ENCODE results near the gene HOXA5. TPM values are rescaled to one million over a fixed set of nuclear protein-coding genes. Genes with fewer than 3 reads are reported as not detected.

The HOXA5 gene
- total RNA-seq, 1 experiment from 2014 or later: 7.5 TPM

- Histone ChIP-seq H3F3A (ENCODE audit: low read length, unreplicated experiment) (peaks cover 5% of the 10 kb centered on the region), H3K36me3 (ENCODE audit: low read depth, low read length) (peaks cover 26% of the 10 kb centered on the region), H3K9me3 (ENCODE audit: low read length) (no peaks in the 10 kb centered on the region), H3K4me1 (ENCODE audit: insufficient read depth, low read length) (peaks cover 11% of the 10 kb centered on the region), H3K9ac (ENCODE audit: low read length) (peak overlapping the region; percentile 90), H3K79me2 (ENCODE audit: low read length) (peaks cover 100% of the 10 kb centered on the region), H3K27ac (ENCODE audit: low read length) (peak overlapping the region; percentile 97), H3K27me3 (ENCODE audit: low read length) (no peaks in the 10 kb centered on the region), H4K20me1 (ENCODE audit: low read length) (peaks cover 20% of the 10 kb centered on the region), H2AFZ (ENCODE audit: low read length) (no peak overlapping the region), H3K4me2 (ENCODE audit: low read length) (peak overlapping the region; percentile 93), H3K4me3 (ENCODE audit: low read length) (peak overlapping the region; percentile 84), H3K9me2 (replicated peaks; ENCODE audit: low read length) (no peaks in the 10 kb centered on the region)
- intact Hi-C loops (cut with micrococcal nuclease): loop anchor here (5.0 kb wide), 3 partner anchors 35 to 1010 kb away; partner anchors contain the start of genes CBX3, HNRNPA2B1 and HOXA13
- ChIA-PET POLR2A (ENCODE audit: unreplicated experiment) (interaction anchor here (0.6 to 1.2 kb wide), 5 partner anchors 9 to 459 kb away, joined by 3 to 5 read pairs (median 3); no protein-coding TSS in a partner anchor), CTCF (no interaction called here)
- TF ChIP-seq EZH2 (IDR thresholded peaks at IDR 0.05; ENCODE audit: low read length, unreplicated experiment): no peak
- no peak for TF ChIP-seq CTCF (conservative IDR thresholded peaks at IDR 0.05; ENCODE audit: low read depth, low read length)
- no peak for TF ChIP-seq EZH2phosphoT487 (IDR thresholded peaks at IDR 0.05; ENCODE audit: borderline replicate concordance, low read length)
- DNase-seq (peak; percentile 85), ATAC-seq (peak; percentile 2; the same call in 1 of the 2 replicates)
- no TSS peak for BruUV-seq (replicated peaks)
Measured at GRCh38 chr7:27166531-27167505, 23.3 kb upstream of the HOXA5 start.

- Histone ChIP-seq H3K9me2 (replicated peaks; ENCODE audit: low read length) (no peaks in the 10 kb centered on the region), H3K9me3 (ENCODE audit: low read length) (no peaks in the 10 kb centered on the region), H3K27ac (ENCODE audit: low read length) (peak overlapping the region; percentile 97), H4K20me1 (ENCODE audit: low read length) (peaks cover 20% of the 10 kb centered on the region), H3K36me3 (ENCODE audit: low read depth, low read length) (peaks cover 26% of the 10 kb centered on the region), H3K4me2 (ENCODE audit: low read length) (peak overlapping the region; percentile 93), H3F3A (ENCODE audit: low read length, unreplicated experiment) (peaks cover 5% of the 10 kb centered on the region), H3K4me1 (ENCODE audit: insufficient read depth, low read length) (peaks cover 11% of the 10 kb centered on the region), H3K27me3 (ENCODE audit: low read length) (no peaks in the 10 kb centered on the region), H3K79me2 (ENCODE audit: low read length) (peaks cover 95% of the 10 kb centered on the region), H2AFZ (ENCODE audit: low read length) (peak overlapping the region; percentile 65), H3K4me3 (ENCODE audit: low read length) (peak overlapping the region; percentile 84), H3K9ac (ENCODE audit: low read length) (peak overlapping the region; percentile 90)
- ChIA-PET POLR2A (ENCODE audit: unreplicated experiment) (interaction anchor here (0.6 to 1.2 kb wide), 9 partner anchors 10 to 755 kb away, joined by 3 to 5 read pairs (median 3); no protein-coding TSS in a partner anchor), CTCF (no interaction called here)
- TF ChIP-seq EZH2 (IDR thresholded peaks at IDR 0.05; ENCODE audit: low read length, unreplicated experiment) (no peak), EZH2phosphoT487 (IDR thresholded peaks at IDR 0.05; ENCODE audit: borderline replicate concordance, low read length) (no peak), CTCF (conservative IDR thresholded peaks at IDR 0.05; ENCODE audit: low read depth, low read length) (no peak)
- intact Hi-C loops (cut with micrococcal nuclease): loop anchor here (1.0 to 5.0 kb wide), 5 partner anchors 9 to 1009 kb away; partner anchors contain the start of genes CBX3, HNRNPA2B1 and HOXA13
- BruUV-seq (replicated peaks): TSS peak; percentile 23
- ATAC-seq: peak; percentile 2; the same call in 1 of the 2 replicates
- peak; percentile 67 for DNase-seq
Measured at GRCh38 chr7:27165996-27166530, 22.6 kb upstream of the HOXA5 start.

Measured in PC-3 (cell line).